ES-I3 (cell line): ENCODE results near the gene PLCH1.

Experiments used
- H3K36me3 ChIP-seq: 2 replicates; pipeline ENCODE4 v1.6.1; 2013; ENCODE audit warnings: mild to moderate bottlenecking, low read length, control low read depth, moderate library complexity; ENCODE audit not compliant: insufficient read depth
- H3K4me1 ChIP-seq: 2 replicates; pipeline ENCODE4 v1.6.1; 2013; ENCODE audit warnings: mild to moderate bottlenecking, control low read depth, low read length; ENCODE audit not compliant: insufficient read depth
- H3K9ac ChIP-seq: 2 replicates; pipeline ENCODE4 v1.6.1; 2013; ENCODE audit warnings: low read depth, mild to moderate bottlenecking, low read length, moderate library complexity
- H3K9me3 ChIP-seq: 2 replicates; pipeline ENCODE4 v1.6.1; 2013; ENCODE audit warnings: mild to moderate bottlenecking, low read length, moderate library complexity; ENCODE audit not compliant: control insufficient read depth, insufficient read depth

The PLCH1 gene

GRCh38 chr3:155331078-155331477, 413.8 kb downstream of the PLCH1 start:
- H3K9me3 ChIP-seq = no peaks in the 10 kb centered on the region
- no peaks in the 10 kb centered on the region; the same call in 1 of the 2 replicates for H3K36me3 ChIP-seq

DNA sequence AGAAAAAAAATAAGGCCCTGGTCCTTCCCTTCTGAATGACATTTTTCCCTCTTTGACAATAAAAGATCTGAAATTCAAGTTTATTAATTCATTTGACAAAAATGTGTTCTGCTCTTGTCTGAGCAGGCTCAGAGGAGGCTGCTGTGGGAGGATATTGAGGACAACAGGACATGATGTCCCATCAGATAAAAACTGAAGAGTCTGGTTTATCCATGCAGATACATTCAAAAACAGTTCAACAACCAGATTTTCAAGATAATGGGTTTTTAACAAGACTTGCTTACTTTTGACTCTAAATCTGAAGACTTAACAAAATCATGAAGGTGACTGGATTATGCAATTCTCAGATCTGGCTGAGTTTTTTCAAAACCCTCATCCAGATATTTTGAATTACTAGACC, 414.5 kb downstream of the PLCH1 start:
- Histone ChIP-seq H3K36me3 (no peaks in the 10 kb centered on the region), H3K9me3 (no peaks in the 10 kb centered on the region), H3K4me1 (no peaks in the 10 kb centered on the region; the same call in 1 of the 2 replicates), H3K9ac (no peak overlapping the region)

More at GRCh38 chr3:155331078-155331477, 413.8 kb downstream of the PLCH1 start:
- Histone ChIP-seq H3K9ac (no peak overlapping the region), H3K4me1 (no peaks in the 10 kb centered on the region; the same call in 1 of the 2 replicates)

DNA sequence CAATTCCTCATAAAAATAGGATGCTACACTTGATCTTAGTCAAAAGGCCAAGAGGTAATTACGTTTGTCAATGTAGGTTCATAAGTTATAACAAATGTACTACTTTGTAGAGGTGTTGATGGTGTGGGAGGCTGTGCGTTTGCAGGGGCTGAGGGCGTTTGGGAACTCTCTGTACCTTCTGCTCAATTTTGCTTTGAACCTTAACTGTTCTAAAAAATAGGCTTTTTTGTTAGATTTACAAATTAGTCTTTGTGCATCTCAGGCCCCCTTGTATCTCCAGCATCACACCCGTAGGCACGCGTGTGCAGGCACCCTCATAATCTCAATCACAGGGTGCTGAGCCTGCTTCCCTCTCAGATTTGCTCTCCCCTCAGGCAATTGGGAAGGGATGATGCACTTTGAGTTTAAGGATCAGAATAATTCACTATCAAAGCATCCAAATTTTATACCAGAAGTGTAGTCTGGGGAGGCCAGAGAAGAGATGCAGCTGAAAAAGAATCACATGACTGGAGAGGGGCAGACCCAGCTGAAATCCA, 415.3 kb downstream of the PLCH1 start:
- no peak overlapping the region for H3K9ac ChIP-seq
- H3K4me1 ChIP-seq = no peaks in the 10 kb centered on the region; the same call in 1 of the 2 replicates
- H3K36me3 ChIP-seq = no peaks in the 10 kb centered on the region
- no peaks in the 10 kb centered on the region for H3K9me3 ChIP-seq

- Histone ChIP-seq H3K4me1 (no peaks in the 10 kb centered on the region; the same call in 1 of the 2 replicates), H3K9me3 (no peaks in the 10 kb centered on the region), H3K9ac (no peak overlapping the region), H3K36me3 (no peaks in the 10 kb centered on the region)
Measured at GRCh38 chr3:155327871-155328270, 417.0 kb downstream of the PLCH1 start.

DNA sequence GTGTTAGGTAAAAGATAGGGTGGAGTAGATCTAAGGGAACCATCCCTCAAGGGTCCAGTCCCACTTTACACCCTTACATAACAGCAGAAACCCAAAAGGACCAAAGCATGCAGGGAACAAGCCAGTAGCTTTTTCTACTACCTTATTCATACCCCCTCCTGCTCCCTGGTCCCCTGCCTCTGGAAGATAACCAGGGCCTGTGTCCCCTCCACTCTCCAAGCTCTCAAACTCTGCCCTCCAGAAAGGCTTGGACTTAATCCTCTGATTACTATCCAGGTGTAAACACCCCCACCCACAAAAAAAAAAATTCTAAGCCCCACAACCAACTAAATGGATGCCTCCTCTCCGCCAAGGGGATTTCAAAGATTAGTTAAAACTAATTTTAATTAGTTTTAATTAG, 417.4 kb downstream of the PLCH1 start:
- Histone ChIP-seq H3K36me3 (no peaks in the 10 kb centered on the region), H3K4me1 (no peaks in the 10 kb centered on the region; the same call in 1 of the 2 replicates), H3K9ac (no peak overlapping the region), H3K9me3 (no peaks in the 10 kb centered on the region)

- Histone ChIP-seq H3K9me3 (no peaks in the 10 kb centered on the region), H3K9ac (no peak overlapping the region), H3K36me3 (no peaks in the 10 kb centered on the region), H3K4me1 (no peaks in the 10 kb centered on the region; the same call in 1 of the 2 replicates)
Measured at GRCh38 chr3:155326901-155327300, 418.0 kb downstream of the PLCH1 start.

DNA sequence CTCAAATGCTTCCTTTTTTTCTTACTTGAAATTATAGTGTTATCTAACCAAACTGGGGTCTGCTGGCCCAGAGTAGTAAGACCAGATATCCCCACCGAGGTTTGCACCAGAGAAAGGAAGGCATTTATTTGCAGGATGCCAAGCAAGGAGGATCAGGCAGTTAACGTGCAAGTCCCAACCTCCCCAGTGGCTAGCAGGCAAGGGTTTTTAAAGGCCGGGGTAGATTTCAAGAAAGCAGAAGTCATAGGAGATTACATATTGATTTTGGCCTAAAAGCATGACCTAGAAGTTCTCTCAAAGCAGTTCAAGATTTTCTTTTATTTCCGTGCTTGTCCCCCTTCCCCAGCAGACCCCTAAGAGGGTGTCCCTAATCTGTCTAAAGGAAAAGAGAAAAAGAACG, 418.6 kb downstream of the PLCH1 start:
- no peaks in the 10 kb centered on the region for H3K36me3 ChIP-seq
- no peaks in the 10 kb centered on the region; the same call in 1 of the 2 replicates for H3K4me1 ChIP-seq
- H3K9me3 ChIP-seq = no peaks in the 10 kb centered on the region
- no peak overlapping the region for H3K9ac ChIP-seq
